ENCODE measurements around the gene GTPBP4. TPM values are rescaled to one million over a fixed set of nuclear protein-coding genes. Genes with fewer than 3 reads are reported as not detected.

The GTPBP4 gene
- total and polyA plus RNA-seq, 2 of the 8 experiments (the other 6 are each of a cell fraction or from before 2014, with no cell fraction given), result 16.9 to 98.1 TPM

DNA sequence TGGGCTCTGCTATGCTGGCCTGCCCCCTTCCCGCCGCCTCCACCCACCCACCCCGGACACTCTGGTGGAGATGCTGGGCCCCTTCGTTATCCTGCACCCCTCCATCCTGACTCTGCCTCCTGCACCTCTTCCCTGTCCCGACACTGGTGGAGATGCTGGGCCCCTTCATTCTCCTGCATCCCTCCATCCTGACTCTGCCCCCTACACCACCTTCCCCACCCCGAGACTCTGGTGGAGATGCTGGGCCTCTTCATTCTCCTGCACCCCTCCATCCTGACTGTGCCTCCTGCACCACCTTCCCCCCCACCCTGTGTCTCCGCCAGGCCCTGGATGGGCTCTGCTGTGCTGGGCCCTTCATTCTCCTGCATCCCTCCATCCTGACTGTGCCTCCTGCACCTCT is 22.5 kb downstream of the GTPBP4 start:
- no peaks in the 10 kb centered on the region for H3K23me2 ChIP-seq (ENCODE audit: low read depth, low read length)
- H3K4ac ChIP-seq (replicated peaks; ENCODE audit: insufficient read length, low read depth, low read length), result no peak overlapping the region
- no peak overlapping the region for H3K4me2 ChIP-seq (ENCODE audit: insufficient read depth in 1 of 2, low read depth in 2 of 2, low read length in 2 of 2)
- H3K56ac ChIP-seq (replicated peaks; ENCODE audit: insufficient read length, low read depth, low read length), result no peak overlapping the region
- H3K79me2 ChIP-seq (ENCODE audit: control insufficient read depth in 1 of 2, insufficient read depth in 2 of 2, low read length in 2 of 2), result peaks cover 0 to 2% of the 10 kb centered on the region in 2 experiments; a peak in 1 of 4 replicates
- no peak overlapping the region for H4K5ac ChIP-seq (ENCODE audit: insufficient read length, low read depth, low read length)
- no peaks in the 10 kb centered on the region for H3K79me1 ChIP-seq (ENCODE audit: low read depth, low read length)
- ChIA-PET POLR2A (ENCODE audit: partially characterized antibody) (no interaction called here), CTCF (ENCODE audit: partially characterized antibody) (no interaction called here)
- 95% methylated on average over 3 of the region's 7 CpGs; no CpG with 5 or more reads in 1 of the 2 experiments for WGBS, 2 experiments (ENCODE audit: extremely low coverage in 1 of 2, insufficient coverage in 1 of 2, insufficient read length in 1 of 2, insufficient replicate concordance in 2 of 2, low coverage in 1 of 2, low lambda C conversion rate in 2 of 2, missing lambda C conversion rate in 1 of 2)
- H3K9ac ChIP-seq (replicated peaks in 1 of 4; ENCODE audit: extremely low read depth in 1 of 4, low read depth in 3 of 4, low read length in 3 of 4), result no peak overlapping the region
- H2BK120ac ChIP-seq (replicated peaks; ENCODE audit: low read depth, low read length), result no peak overlapping the region
- no peaks in the 10 kb centered on the region for H3K9me3 ChIP-seq (ENCODE audit: insufficient read depth in 2 of 2, low read depth in 1 of 2, low read length in 1 of 2)
- H2AFZ ChIP-seq (ENCODE audit: low read length), result no peak overlapping the region
- H3K27me3 ChIP-seq (replicated peaks in 1 of 4; ENCODE audit: control insufficient read depth in 3 of 4, extremely low read depth in 1 of 4, insufficient read depth in 3 of 4, low read length in 3 of 4), result no peaks in the 10 kb centered on the region
- no peak overlapping the region for H4K91ac ChIP-seq (replicated peaks; ENCODE audit: insufficient read length, low read length)
- H3K4me3 ChIP-seq (ENCODE audit: extremely low read depth in 1 of 4, insufficient read depth in 2 of 4, low read depth in 3 of 4, low read length in 4 of 4), result no peak overlapping the region
- TF ChIP-seq CHD2 (IDR thresholded peaks at IDR 0.05; ENCODE audit: low read length) (no peak), BRCA1 (IDR thresholded peaks at IDR 0.05; ENCODE audit: low read depth, low read length) (no peak), SP4 (IDR thresholded peaks at IDR 0.05; ENCODE audit: low read length) (no peak), POLR2AphosphoS5 (IDR thresholded peaks at IDR 0.05; ENCODE audit: low read depth, low read length) (peak; percentile 40; the same call in 1 of the 2 replicates), GTF2F1 (IDR thresholded peaks at IDR 0.05; ENCODE audit: borderline replicate concordance, low read depth, low read length) (no peak)
- TF ChIP-seq, protein P1, sequence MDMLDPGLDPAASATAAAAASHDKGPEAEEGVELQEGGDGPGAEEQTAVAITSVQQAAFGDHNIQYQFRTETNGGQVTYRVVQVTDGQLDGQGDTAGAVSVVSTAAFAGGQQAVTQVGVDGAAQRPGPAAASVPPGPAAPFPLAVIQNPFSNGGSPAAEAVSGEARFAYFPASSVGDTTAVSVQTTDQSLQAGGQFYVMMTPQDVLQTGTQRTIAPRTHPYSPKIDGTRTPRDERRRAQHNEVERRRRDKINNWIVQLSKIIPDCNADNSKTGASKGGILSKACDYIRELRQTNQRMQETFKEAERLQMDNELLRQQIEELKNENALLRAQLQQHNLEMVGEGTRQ (IDR thresholded peaks at IDR 0.05; ENCODE audit: low read length), result no peak
- H2BK12ac ChIP-seq (ENCODE audit: low read depth, low read length), result no peak overlapping the region
- no peak overlapping the region for H2AK5ac ChIP-seq (ENCODE audit: low read depth, low read length)
- no peak overlapping the region for H2BK20ac ChIP-seq (ENCODE audit: low read length)
- no peak overlapping the region for H3K27ac ChIP-seq (ENCODE audit: low read depth, low read length)
- H3K18ac ChIP-seq (ENCODE audit: extremely low read depth, low read length), result no peak overlapping the region
- peaks cover 0 to 12% of the 10 kb centered on the region in 2 experiments for H4K20me1 ChIP-seq (replicated peaks in 1 of 2; ENCODE audit: control insufficient read depth in 1 of 2, insufficient read depth in 2 of 2, low read length in 2 of 2)
- no peak overlapping the region for H2BK5ac ChIP-seq (ENCODE audit: low read depth, low read length)
- no peak overlapping the region for H3K14ac ChIP-seq (ENCODE audit: insufficient read length)
- H4K8ac ChIP-seq (ENCODE audit: extremely low read depth, insufficient read depth, low read length), result peak overlapping the region; percentile 53; the same call in 1 of the 2 replicates
- no peaks in the 10 kb centered on the region for H3K4me1 ChIP-seq (replicated peaks in 1 of 4; ENCODE audit: control insufficient read depth in 3 of 4, insufficient read depth in 4 of 4, low read length in 3 of 4)
- H2BK15ac ChIP-seq (ENCODE audit: low read length), result no peak overlapping the region
- FAIRE-seq, result no peak
- DNase-seq (ENCODE audit: low read depth in 1 of 2, low spot score in 2 of 2), result no peak
- no peak overlapping the region for H3K23ac ChIP-seq (ENCODE audit: insufficient read length)
- H3K36me3 ChIP-seq (ENCODE audit: control insufficient read depth in 2 of 4, insufficient read depth in 4 of 4, low read length in 3 of 4), result peaks cover 60 to 91% (median 81%) of the 10 kb centered on the region in 4 experiments

Data from H1 (cell line).